ENCODE results near the gene WDR74.

DNA sequence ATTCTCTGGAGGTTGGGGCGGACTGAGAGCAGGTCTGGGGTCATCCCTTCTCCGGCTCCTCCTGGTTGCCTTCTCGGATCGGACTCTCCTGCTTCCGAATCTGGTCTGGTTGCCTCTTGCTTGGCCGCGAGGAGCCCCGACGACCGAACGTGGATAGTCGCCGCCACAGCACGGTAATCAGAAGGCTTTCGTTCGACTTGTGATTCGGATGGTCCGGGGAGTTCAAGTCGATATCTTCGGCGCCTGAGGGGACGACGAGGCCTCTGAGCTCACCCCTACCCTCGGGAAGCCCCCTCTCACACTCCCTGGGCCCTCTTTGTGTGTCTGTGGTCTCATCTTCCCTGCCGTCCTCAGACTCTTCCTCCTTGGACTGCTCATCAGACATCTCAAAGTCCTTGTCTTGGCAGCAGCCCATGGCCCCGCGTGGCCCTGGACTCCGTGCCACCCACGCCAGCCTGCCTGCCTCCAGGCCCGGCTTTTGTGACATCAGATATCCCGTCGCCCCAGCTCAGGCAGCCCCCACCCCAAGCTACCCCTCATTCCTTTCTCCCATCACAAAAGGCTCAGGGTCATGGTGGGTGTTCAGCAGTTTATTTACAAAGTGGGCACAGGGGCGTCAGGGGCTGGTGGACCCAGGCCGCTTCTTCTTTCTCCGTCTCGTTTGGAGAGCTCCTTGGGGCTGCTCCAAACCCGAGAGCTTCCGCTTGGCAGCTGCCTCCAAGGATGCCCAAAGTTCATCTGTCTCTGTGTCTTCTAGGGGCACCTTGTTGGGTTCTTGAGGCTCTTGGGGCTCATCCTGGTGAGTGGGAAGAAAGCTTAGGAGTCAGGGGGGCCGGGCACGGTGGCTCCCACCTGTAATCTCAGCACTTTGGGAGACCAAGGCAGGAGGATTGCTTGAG lies 6.8 kb downstream of the WDR74 start, which contains the start of gene TEX54:
- TF ChIP-seq, protein P1, sequence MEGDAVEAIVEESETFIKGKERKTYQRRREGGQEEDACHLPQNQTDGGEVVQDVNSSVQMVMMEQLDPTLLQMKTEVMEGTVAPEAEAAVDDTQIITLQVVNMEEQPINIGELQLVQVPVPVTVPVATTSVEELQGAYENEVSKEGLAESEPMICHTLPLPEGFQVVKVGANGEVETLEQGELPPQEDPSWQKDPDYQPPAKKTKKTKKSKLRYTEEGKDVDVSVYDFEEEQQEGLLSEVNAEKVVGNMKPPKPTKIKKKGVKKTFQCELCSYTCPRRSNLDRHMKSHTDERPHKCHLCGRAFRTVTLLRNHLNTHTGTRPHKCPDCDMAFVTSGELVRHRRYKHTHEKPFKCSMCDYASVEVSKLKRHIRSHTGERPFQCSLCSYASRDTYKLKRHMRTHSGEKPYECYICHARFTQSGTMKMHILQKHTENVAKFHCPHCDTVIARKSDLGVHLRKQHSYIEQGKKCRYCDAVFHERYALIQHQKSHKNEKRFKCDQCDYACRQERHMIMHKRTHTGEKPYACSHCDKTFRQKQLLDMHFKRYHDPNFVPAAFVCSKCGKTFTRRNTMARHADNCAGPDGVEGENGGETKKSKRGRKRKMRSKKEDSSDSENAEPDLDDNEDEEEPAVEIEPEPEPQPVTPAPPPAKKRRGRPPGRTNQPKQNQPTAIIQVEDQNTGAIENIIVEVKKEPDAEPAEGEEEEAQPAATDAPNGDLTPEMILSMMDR (IDR thresholded peaks at IDR 0.05): no peak
- TF ChIP-seq POLR2A (IDR thresholded peaks at IDR 0.05) (no peak), POLR2AphosphoS5 (IDR thresholded peaks at IDR 0.05) (no peak)
